B cell (primary cell): ENCODE measurements around the gene UFSP2. TPM values are rescaled to one million over a fixed set of nuclear protein-coding genes. Genes with fewer than 3 reads are reported as not detected.

ENCODE experiments used
- ATAC-seq: fragments of 200-7000 bp; cut with Tn5 transposase; one replicate; pipeline ENCODE4 v1.10.0; 2021; ENCODE audit warnings: low read depth, mild to moderate bottlenecking, moderate number of reproducible peaks, moderate library complexity
- CTCF ChIA-PET: fragments of 350-600 bp; sonication (Branson Sonifier 250); formaldehyde crosslinking; loops from one replicate; lab custom pipeline; 2021; ENCODE audit warnings: antibody characterized with exemption, inconsistent platforms; lab: Charles Lee
- POLR2A ChIA-PET: fragments of 350-600 bp; sonication (Branson Sonifier 250); formaldehyde crosslinking; loops from one replicate; lab custom pipeline; 2021; ENCODE audit warnings: antibody characterized with exemption; lab: Charles Lee
- DNase-seq: peaks from one replicate; pipeline ENCODE4 v3.0.0; 2013
- H2AFZ ChIP-seq: 2 replicates; pipeline ENCODE4 v1.6.1; 2012; ENCODE audit warnings: mild to moderate bottlenecking, low read depth, low read length; ENCODE audit not compliant: insufficient read depth, poor library complexity, severe bottlenecking
- H3K27ac ChIP-seq, 2 donors: 1 replicate in 1 of 2; 2 replicates in 1 of 2; pipeline ENCODE4 v1.5.1; 2012 to 2013; ENCODE audit warnings: low read length in 2 of 2, mild to moderate bottlenecking in 2 of 2, moderate library complexity in 1 of 2
- H3K27me3 ChIP-seq, 4 experiments: fragments of 200-600 bp in 1 of 4; sonication (generic) in 1 of 4; replicated peaks in 1 of 4; 1 replicate in 2 of 4; 2 replicates in 2 of 4; pipeline versions ENCODE4 v1.6.1 to v1.7.0; 2013 to 2016; ENCODE audit warnings: low read length in 3 of 4, mild to moderate bottlenecking in 2 of 4, mixed read lengths in 1 of 4, moderate library complexity in 1 of 4; ENCODE audit not compliant: insufficient read depth in 4 of 4, control insufficient read depth in 3 of 4; ENCODE audit errors: control extremely low read depth in 1 of 4
- H3K36me3 ChIP-seq, 2 experiments: replicated peaks in 1 of 2; 1 replicate in 1 of 2; 2 replicates in 1 of 2; pipeline versions ENCODE4 v1.6.1 to v1.7.1; 2013; ENCODE audit warnings: low read length in 1 of 2; ENCODE audit not compliant: insufficient read depth in 2 of 2, control insufficient read depth in 1 of 2; ENCODE audit errors: control extremely low read depth in 1 of 2, extremely low read depth in 1 of 2
- H3K4me1 ChIP-seq, 2 donors: fragments of 200-600 bp in 1 of 2; sonication (generic) in 1 of 2; 1 replicate in 1 of 2; 2 replicates in 1 of 2; pipeline versions ENCODE4 v1.5.1 to v1.6.1; 2013 to 2017; ENCODE audit warnings: low read length in 2 of 2; ENCODE audit not compliant: control insufficient read depth in 2 of 2, insufficient read depth in 2 of 2
- H3K4me2 ChIP-seq: replicated peaks from 2 replicates; pipeline ENCODE3; 2012; ENCODE audit warnings: mild to moderate bottlenecking, low read depth, low read length; ENCODE audit not compliant: poor library complexity, severe bottlenecking
- H3K4me3 ChIP-seq, 5 experiments: fragments of 200-600 bp in 1 of 5; sonication (generic) in 1 of 5; 1 replicate in 3 of 5; 2 replicates in 2 of 5; pipeline versions ENCODE4 v1.5.1 to v1.7.0; 2011 to 2016; ENCODE audit warnings: low read length in 4 of 5, mild to moderate bottlenecking in 4 of 5, low read depth in 2 of 5, control low read depth in 1 of 5, moderate library complexity in 1 of 5; ENCODE audit not compliant: insufficient read depth in 1 of 5; ENCODE audit errors: control extremely low read depth in 1 of 5, extremely low read depth in 1 of 5
- H3K79me2 ChIP-seq: fragments of 200-600 bp; sonication (generic); one replicate; pipeline ENCODE4 v1.6.0; 2016; ENCODE audit warnings: low read length; ENCODE audit not compliant: control insufficient read depth, insufficient read depth
- H3K9ac ChIP-seq: fragments of 200-600 bp; sonication (generic); 2 replicates; pipeline ENCODE4 v1.6.1; 2017; ENCODE audit warnings: mild to moderate bottlenecking, low read length, moderate library complexity
- H3K9me3 ChIP-seq, 3 donors: one replicate each; pipeline versions ENCODE4 v1.6.1 to v1.7.1; 2013; ENCODE audit warnings: low read length in 2 of 3; ENCODE audit not compliant: control insufficient read depth in 2 of 3, insufficient read depth in 1 of 3; ENCODE audit errors: control extremely low read depth in 1 of 3
- H4K20me1 ChIP-seq: 2 replicates; pipeline ENCODE4 v1.6.0; 2012; ENCODE audit warnings: mild to moderate bottlenecking, low read length; ENCODE audit not compliant: insufficient read depth, control insufficient read depth, poor library complexity, severe bottlenecking
- H3K27ac Mint-ChIP-seq: one replicate; pipeline ENCODE4 v1.8.0; 2021; ENCODE audit warnings: mixed read lengths
- H3K27me3 Mint-ChIP-seq: one replicate; pipeline ENCODE4 v1.8.0; 2021; ENCODE audit warnings: mixed read lengths
- H3K4me1 Mint-ChIP-seq: one replicate; pipeline ENCODE4 v1.8.0; 2021; ENCODE audit warnings: mixed read lengths
- H3K4me3 Mint-ChIP-seq: one replicate; pipeline ENCODE4 v1.8.0; 2021; ENCODE audit warnings: mixed read lengths
- H3K9me3 Mint-ChIP-seq: one replicate; pipeline ENCODE4 v1.8.0; 2022; ENCODE audit warnings: mixed read lengths; ENCODE audit not compliant: insufficient read depth
- CTCF ChIP-seq: fragments of 200-600 bp; IDR thresholded peaks from one replicate; pipeline ENCODE4 v1.8.0; 2022; ENCODE audit warnings: antibody characterized with exemption, mild to moderate bottlenecking
- EZH2 ChIP-seq: IDR thresholded peaks from 2 replicates; pipeline ENCODE4 v1.6.1; 2012; ENCODE audit warnings: borderline replicate concordance, low read depth, mild to moderate bottlenecking, moderate library complexity, low read length; ENCODE audit not compliant: insufficient read depth, poor library complexity, severe bottlenecking
- WGBS: methylation state at CpG from one replicate; pipeline ENCODE4 v1.1.5; 2013; ENCODE audit warnings: missing lambda C conversion rate; ENCODE audit not compliant: insufficient coverage; 5-methylcytosine and 5-hydroxymethylcytosine counted together
- intact Hi-C: fragments of 100-400 bp; cut with micrococcal nuclease; formaldehyde crosslinking; loops from one replicate; pipeline ENCODE4 v1.10.0; 2022
- polyA plus RNA-seq: library from polyadenylated mRNA; depleted of rRNA; stranded (reverse); fragments of >200 nt; gene quantifications from 2 replicates; pipeline ENCODE4 v1.2.3, GENCODE V29; 2012
- total RNA-seq, 2 donors: library from RNA; stranded (reverse); fragments of 120-200 nt in 1 of 2; gene quantifications; 1 replicate in 1 of 2; 2 replicates in 1 of 2; pipeline versions ENCODE4 v1.2.3 to v1.2.4, GENCODE V29; 2013 to 2022

The UFSP2 gene
- total and polyA plus RNA-seq, 2 donors (not counting 1 experiment from before 2014, with no cell fraction given): 9.5 to 20.6 TPM

DNA sequence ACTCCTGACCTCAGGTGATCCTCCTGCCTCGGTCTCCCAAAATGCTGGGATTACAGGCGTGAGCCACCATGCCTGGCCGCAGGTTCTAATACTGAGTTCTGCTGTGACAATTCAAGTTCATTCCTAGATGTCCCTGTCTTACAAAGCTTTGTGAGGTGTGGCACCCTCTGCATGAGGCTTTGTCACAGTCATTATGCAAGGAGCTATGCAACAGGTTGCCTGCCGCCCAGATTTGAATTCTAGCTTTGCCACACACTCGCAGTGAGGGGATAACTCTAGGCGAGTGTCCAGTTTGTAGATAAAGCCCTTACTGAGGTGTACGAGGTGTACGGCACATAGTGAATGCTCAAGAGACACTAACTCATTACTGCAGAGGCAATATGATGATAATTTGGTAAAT is 42.2 kb upstream of the UFSP2 start:
- no peaks in the 10 kb centered on the region for H3K79me2 ChIP-seq
- DNase-seq (no peak), ATAC-seq (no peak)
- H3K27ac Mint-ChIP-seq: no peak overlapping the region
- H4K20me1 ChIP-seq: no peaks in the 10 kb centered on the region
- no peak overlapping the region for H3K4me2 ChIP-seq
- H3K4me1 Mint-ChIP-seq: peaks cover 17% of the 10 kb centered on the region
- H2AFZ ChIP-seq: no peak overlapping the region
- no peaks in the 10 kb centered on the region for H3K9me3 Mint-ChIP-seq
- H3K9ac ChIP-seq: no peak overlapping the region
- H3K27me3 Mint-ChIP-seq: peaks cover 3% of the 10 kb centered on the region
- no peaks in the 10 kb centered on the region for H3K9me3 ChIP-seq
- ChIA-PET POLR2A (no interaction called here), CTCF (interaction anchor here (1.2 to 2.1 kb wide), 2 partner anchors 130 kb away, joined by 3 to 7 read pairs; no protein-coding TSS in a partner anchor)
- no peaks in the 10 kb centered on the region for H3K27me3 ChIP-seq
- H3K36me3 ChIP-seq: no peaks in the 10 kb centered on the region
- WGBS: 90% methylated on average over 4 of the region's 8 CpGs
- TF ChIP-seq CTCF: no peak
- TF ChIP-seq EZH2: no peak
- H3K4me3 Mint-ChIP-seq: no peak overlapping the region
- H3K4me3 ChIP-seq: no peak overlapping the region
- H3K4me1 ChIP-seq: peaks cover 11 to 17% of the 10 kb centered on the region in 2 donors
- H3K27ac ChIP-seq: no peak overlapping the region
- intact Hi-C loops: no loop called here

- no peak for TF ChIP-seq CTCF
- TF ChIP-seq EZH2: no peak
- Mint-ChIP-seq H3K27ac (no peak overlapping the region), H3K4me3 (no peak overlapping the region), H3K27me3 (peaks cover 4% of the 10 kb centered on the region), H3K9me3 (no peaks in the 10 kb centered on the region), H3K4me1 (peaks cover 15% of the 10 kb centered on the region)
- no peak overlapping the region for H3K9ac ChIP-seq
- no peak overlapping the region for H3K4me3 ChIP-seq
- DNase-seq: no peak
- H3K36me3 ChIP-seq: no peaks in the 10 kb centered on the region
- peaks cover 9 to 10% of the 10 kb centered on the region in 2 donors for H3K4me1 ChIP-seq
- no peaks in the 10 kb centered on the region for H4K20me1 ChIP-seq
- H3K27me3 ChIP-seq: no peaks in the 10 kb centered on the region
- no peaks in the 10 kb centered on the region for H3K9me3 ChIP-seq
- no peaks in the 10 kb centered on the region for H3K79me2 ChIP-seq
- no peak overlapping the region for H2AFZ ChIP-seq
- intact Hi-C loops: no loop called here
- H3K27ac ChIP-seq: no peak overlapping the region
- H3K4me2 ChIP-seq: no peak overlapping the region
- POLR2A ChIA-PET: interaction anchor here (0.5 to 0.6 kb wide), 2 partner anchors 20 to 39 kb away, joined by 3 to 5 read pairs; no protein-coding TSS in a partner anchor
- no peak for ATAC-seq
- WGBS: no CpG with 5 or more reads among the region's 4 CpGs
- CTCF ChIA-PET: interaction anchor here (1.2 kb wide), 1 partner anchor 131 kb away, joined by 3 read pairs; no protein-coding TSS in a partner anchor
These were observed 41.3 kb upstream of the UFSP2 start for GRCh38 chr4:185467101-185467500.
